B cell (primary cell): Measurements from ENCODE around the gene CASKIN1.

Source experiments
- EZH2 ChIP-seq: IDR thresholded peaks from 2 replicates; pipeline ENCODE4 v1.6.1; 2012; ENCODE audit warnings: borderline replicate concordance, low read depth, mild to moderate bottlenecking, moderate library complexity, low read length; ENCODE audit not compliant: insufficient read depth, poor library complexity, severe bottlenecking
- TF ChIP-seq, protein P1 (sequence below): fragments of 200-600 bp; IDR thresholded peaks from one replicate; pipeline ENCODE4 v1.8.0; 2022; ENCODE audit warnings: antibody characterized with exemption, mild to moderate bottlenecking

DNA sequence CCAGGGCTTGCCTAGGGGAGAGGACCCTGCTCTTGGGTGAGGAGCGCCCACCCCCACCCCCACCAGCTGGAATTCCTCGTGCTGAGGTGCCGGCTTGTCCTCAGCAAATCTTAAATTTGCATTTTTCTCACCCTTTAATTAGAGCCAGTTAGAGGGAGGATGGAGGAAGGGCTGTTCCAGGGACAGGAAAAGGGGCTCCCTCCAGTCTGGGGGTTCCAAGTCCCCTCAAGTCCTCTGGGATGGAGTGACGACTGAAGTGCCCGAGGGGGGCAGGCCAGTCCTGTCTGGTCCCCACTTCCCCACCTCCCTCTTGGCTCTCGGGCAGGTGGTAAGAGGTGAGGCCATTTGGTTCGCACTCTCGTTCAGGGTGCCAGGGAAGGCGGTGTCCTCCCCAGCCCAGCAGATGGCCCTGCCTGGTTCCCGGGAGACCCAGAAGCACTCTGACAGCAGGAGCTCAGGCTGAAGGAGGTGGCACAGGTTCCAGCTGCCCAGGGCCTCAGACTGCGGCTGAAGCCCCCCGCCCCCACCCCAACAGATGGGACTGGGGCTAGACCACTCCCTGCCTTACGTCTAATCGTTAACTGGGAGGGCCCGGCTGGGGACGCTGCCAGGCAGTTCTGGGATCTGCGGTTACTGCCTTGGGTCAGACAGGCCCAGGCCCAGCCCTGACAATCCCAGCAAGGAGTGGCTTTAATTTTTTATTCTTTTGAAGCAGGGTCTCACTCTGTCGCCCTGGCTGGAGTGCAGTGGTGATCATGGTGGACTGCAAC lies 45.8 kb downstream of the CASKIN1 start:
- TF ChIP-seq, protein P1, sequence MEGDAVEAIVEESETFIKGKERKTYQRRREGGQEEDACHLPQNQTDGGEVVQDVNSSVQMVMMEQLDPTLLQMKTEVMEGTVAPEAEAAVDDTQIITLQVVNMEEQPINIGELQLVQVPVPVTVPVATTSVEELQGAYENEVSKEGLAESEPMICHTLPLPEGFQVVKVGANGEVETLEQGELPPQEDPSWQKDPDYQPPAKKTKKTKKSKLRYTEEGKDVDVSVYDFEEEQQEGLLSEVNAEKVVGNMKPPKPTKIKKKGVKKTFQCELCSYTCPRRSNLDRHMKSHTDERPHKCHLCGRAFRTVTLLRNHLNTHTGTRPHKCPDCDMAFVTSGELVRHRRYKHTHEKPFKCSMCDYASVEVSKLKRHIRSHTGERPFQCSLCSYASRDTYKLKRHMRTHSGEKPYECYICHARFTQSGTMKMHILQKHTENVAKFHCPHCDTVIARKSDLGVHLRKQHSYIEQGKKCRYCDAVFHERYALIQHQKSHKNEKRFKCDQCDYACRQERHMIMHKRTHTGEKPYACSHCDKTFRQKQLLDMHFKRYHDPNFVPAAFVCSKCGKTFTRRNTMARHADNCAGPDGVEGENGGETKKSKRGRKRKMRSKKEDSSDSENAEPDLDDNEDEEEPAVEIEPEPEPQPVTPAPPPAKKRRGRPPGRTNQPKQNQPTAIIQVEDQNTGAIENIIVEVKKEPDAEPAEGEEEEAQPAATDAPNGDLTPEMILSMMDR, result no peak
- no peak for TF ChIP-seq EZH2
